ENCODE data around the gene NAALADL2.

NAALADL2 gene

DNA sequence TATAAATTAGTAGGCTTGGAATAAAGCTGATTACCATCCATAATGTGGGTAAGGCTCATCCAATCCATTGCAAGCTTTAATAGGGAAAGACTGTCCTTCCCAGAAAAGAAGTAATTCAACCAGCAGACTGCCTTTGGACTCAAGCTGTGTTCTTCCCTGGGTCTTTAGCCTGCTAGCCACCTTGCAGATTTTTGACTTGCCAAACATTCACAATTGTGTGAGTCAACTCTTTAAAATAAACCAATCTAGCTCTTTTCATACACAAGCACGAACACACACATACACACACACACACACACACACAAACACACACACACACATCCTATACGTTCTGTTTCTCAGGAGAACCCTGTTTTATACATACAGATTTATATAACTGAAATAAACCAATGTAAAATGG lies 248.1 kb downstream of the NAALADL2 start:
- H3K18ac ChIP-seq (ENCODE audit: low read length): no peak overlapping the region
- H2BK120ac ChIP-seq (ENCODE audit: insufficient read depth, low read length, poor library complexity): no peak overlapping the region
- no peaks in the 10 kb centered on the region for H3K36me3 ChIP-seq (ENCODE audit: control insufficient read depth in 1 of 2, insufficient read depth in 2 of 2, low read length in 2 of 2)
- no peaks in the 10 kb centered on the region for H3K27me3 ChIP-seq (ENCODE audit: insufficient read depth, low read length)
- no CpG with 5 or more reads among the region's 2 CpGs for WGBS (ENCODE audit: extremely low coverage, insufficient coverage, insufficient read length)
- H3K79me2 ChIP-seq (ENCODE audit: control insufficient read depth, insufficient read depth, low read length, poor library complexity): no peaks in the 10 kb centered on the region
- H3K9ac ChIP-seq (ENCODE audit: low read length): no peak overlapping the region
- no peak overlapping the region for H4K91ac ChIP-seq (ENCODE audit: low read depth, low read length)
- no peak overlapping the region for H4K8ac ChIP-seq (ENCODE audit: low read depth, low read length)
- no peak overlapping the region for H3K14ac ChIP-seq (ENCODE audit: low read length)
- H3K4me1 ChIP-seq (ENCODE audit: control insufficient read depth in 1 of 2, insufficient read depth in 2 of 2, low read length in 2 of 2): no peaks in the 10 kb centered on the region
- H3K27ac ChIP-seq (ENCODE audit: low read depth, low read length): no peak overlapping the region
- no peak overlapping the region for H3K4me2 ChIP-seq (ENCODE audit: low read length)
- no peak overlapping the region for H2BK5ac ChIP-seq (ENCODE audit: low read depth, low read length, poor library complexity)
- no peaks in the 10 kb centered on the region for H3K9me3 ChIP-seq (ENCODE audit: insufficient read depth, low read depth, low read length)
- H2AFZ ChIP-seq (ENCODE audit: insufficient read depth, low read length, poor library complexity): no peak overlapping the region
- H3K79me1 ChIP-seq (ENCODE audit: low read length): no peaks in the 10 kb centered on the region
- no peak overlapping the region for H3K4ac ChIP-seq (ENCODE audit: low read depth, low read length)
- no peak for DNase-seq
- no peak overlapping the region for H3K4me3 ChIP-seq (ENCODE audit: low read depth, low read length)
- H4K12ac ChIP-seq (ENCODE audit: low read depth, low read length): no peak overlapping the region
- no peak overlapping the region for H3K23ac ChIP-seq (ENCODE audit: low read length)
- H2AK5ac ChIP-seq (ENCODE audit: low read length): no peak overlapping the region
- H2BK12ac ChIP-seq (ENCODE audit: low read length): no peak overlapping the region

DNA sequence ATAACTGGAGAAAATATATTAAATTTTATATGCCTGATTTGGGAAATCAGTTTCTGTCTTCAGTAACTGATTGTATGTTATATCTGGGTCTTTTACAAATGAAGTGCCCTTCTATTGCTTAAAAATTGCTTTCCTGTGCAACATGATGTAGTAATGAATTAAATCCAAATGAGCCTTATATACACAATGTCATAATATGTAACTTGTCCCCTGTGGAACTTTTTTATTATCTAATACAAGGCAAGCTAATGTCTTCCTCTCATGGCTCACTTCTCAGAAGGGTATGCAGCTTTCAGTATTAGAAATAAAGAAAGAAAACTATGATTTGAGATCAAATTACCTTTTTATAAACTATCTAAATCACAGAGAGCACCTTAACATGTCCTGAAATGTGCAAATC lies 248.9 kb downstream of the NAALADL2 start:
- H4K91ac ChIP-seq (ENCODE audit: low read depth, low read length): no peak overlapping the region
- no peaks in the 10 kb centered on the region for H3K79me2 ChIP-seq (ENCODE audit: control insufficient read depth, insufficient read depth, low read length, poor library complexity)
- H2AFZ ChIP-seq (ENCODE audit: insufficient read depth, low read length, poor library complexity): no peak overlapping the region
- no peak overlapping the region for H4K8ac ChIP-seq (ENCODE audit: low read depth, low read length)
- H2AK5ac ChIP-seq (ENCODE audit: low read length): no peak overlapping the region
- H3K14ac ChIP-seq (ENCODE audit: low read length): no peak overlapping the region
- H2BK12ac ChIP-seq (ENCODE audit: low read length): no peak overlapping the region
- no peak overlapping the region for H3K9ac ChIP-seq (ENCODE audit: low read length)
- H3K18ac ChIP-seq (ENCODE audit: low read length): no peak overlapping the region
- H3K4ac ChIP-seq (ENCODE audit: low read depth, low read length): no peak overlapping the region
- no peaks in the 10 kb centered on the region for H3K36me3 ChIP-seq (ENCODE audit: control insufficient read depth in 1 of 2, insufficient read depth in 2 of 2, low read length in 2 of 2)
- no peaks in the 10 kb centered on the region for H3K9me3 ChIP-seq (ENCODE audit: insufficient read depth, low read depth, low read length)
- DNase-seq: no peak
- no peak overlapping the region for H3K23ac ChIP-seq (ENCODE audit: low read length)
- no peak overlapping the region for H2BK5ac ChIP-seq (ENCODE audit: low read depth, low read length, poor library complexity)
- no peak overlapping the region for H3K4me3 ChIP-seq (ENCODE audit: low read depth, low read length)
- H3K4me2 ChIP-seq (ENCODE audit: low read length): no peak overlapping the region
- H2BK120ac ChIP-seq (ENCODE audit: insufficient read depth, low read length, poor library complexity): no peak overlapping the region
- no peaks in the 10 kb centered on the region for H3K79me1 ChIP-seq (ENCODE audit: low read length)
- H3K4me1 ChIP-seq (ENCODE audit: control insufficient read depth in 1 of 2, insufficient read depth in 2 of 2, low read length in 2 of 2): no peaks in the 10 kb centered on the region
- no peaks in the 10 kb centered on the region for H3K27me3 ChIP-seq (ENCODE audit: insufficient read depth, low read length)
- H4K12ac ChIP-seq (ENCODE audit: low read depth, low read length): no peak overlapping the region
- no peak overlapping the region for H3K27ac ChIP-seq (ENCODE audit: low read depth, low read length)

DNA sequence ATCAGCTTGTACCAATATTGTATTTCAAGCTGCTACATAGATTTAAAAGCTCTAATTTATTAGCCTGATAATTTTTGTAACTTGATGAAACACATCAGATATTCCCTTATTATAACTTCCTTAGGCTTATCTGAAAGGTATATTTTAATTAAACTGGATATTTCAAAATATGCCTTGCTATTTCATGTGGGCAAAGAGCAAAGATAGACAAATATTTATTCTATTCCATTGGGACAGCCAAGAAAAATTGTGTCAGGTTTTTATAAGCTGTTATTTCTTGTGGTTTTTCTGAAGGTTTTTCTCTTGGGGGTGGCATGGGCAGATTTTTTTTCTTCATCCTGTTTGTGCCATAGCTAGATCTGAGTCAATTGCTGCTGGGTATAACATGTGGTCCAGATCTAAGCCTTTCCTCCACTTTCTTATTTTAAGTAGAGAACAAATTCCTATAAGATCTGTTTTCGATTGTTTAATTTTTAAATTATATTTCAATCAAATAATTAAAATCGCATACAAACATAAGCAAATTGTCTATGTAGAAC lies 249.5 kb downstream of the NAALADL2 start:
- Histone ChIP-seq H3K18ac (ENCODE audit: low read length) (no peak overlapping the region), H2BK5ac (ENCODE audit: low read depth, low read length, poor library complexity) (no peak overlapping the region), H3K36me3 (ENCODE audit: control insufficient read depth in 1 of 2, insufficient read depth in 2 of 2, low read length in 2 of 2) (no peaks in the 10 kb centered on the region), H3K4ac (ENCODE audit: low read depth, low read length) (no peak overlapping the region), H3K79me1 (ENCODE audit: low read length) (no peaks in the 10 kb centered on the region), H3K27me3 (ENCODE audit: insufficient read depth, low read length) (no peaks in the 10 kb centered on the region), H4K91ac (ENCODE audit: low read depth, low read length) (no peak overlapping the region), H4K8ac (ENCODE audit: low read depth, low read length) (no peak overlapping the region), H4K12ac (ENCODE audit: low read depth, low read length) (no peak overlapping the region), H2AK5ac (ENCODE audit: low read length) (no peak overlapping the region), H2AFZ (ENCODE audit: insufficient read depth, low read length, poor library complexity) (no peak overlapping the region), H3K4me2 (ENCODE audit: low read length) (no peak overlapping the region), H3K14ac (ENCODE audit: low read length) (no peak overlapping the region), H3K23ac (ENCODE audit: low read length) (no peak overlapping the region), H3K9ac (ENCODE audit: low read length) (no peak overlapping the region), H3K4me1 (ENCODE audit: control insufficient read depth in 1 of 2, insufficient read depth in 2 of 2, low read length in 2 of 2) (no peaks in the 10 kb centered on the region), H2BK120ac (ENCODE audit: insufficient read depth, low read length, poor library complexity) (no peak overlapping the region), H3K4me3 (ENCODE audit: low read depth, low read length) (no peak overlapping the region), H3K9me3 (ENCODE audit: insufficient read depth, low read depth, low read length) (no peaks in the 10 kb centered on the region), H3K79me2 (ENCODE audit: control insufficient read depth, insufficient read depth, low read length, poor library complexity) (no peaks in the 10 kb centered on the region), H2BK12ac (ENCODE audit: low read length) (no peak overlapping the region), H3K27ac (ENCODE audit: low read depth, low read length) (no peak overlapping the region)
- no peak for DNase-seq
- WGBS (ENCODE audit: extremely low coverage, insufficient coverage, insufficient read length): no CpG with 5 or more reads among the region's 2 CpGs

DNA sequence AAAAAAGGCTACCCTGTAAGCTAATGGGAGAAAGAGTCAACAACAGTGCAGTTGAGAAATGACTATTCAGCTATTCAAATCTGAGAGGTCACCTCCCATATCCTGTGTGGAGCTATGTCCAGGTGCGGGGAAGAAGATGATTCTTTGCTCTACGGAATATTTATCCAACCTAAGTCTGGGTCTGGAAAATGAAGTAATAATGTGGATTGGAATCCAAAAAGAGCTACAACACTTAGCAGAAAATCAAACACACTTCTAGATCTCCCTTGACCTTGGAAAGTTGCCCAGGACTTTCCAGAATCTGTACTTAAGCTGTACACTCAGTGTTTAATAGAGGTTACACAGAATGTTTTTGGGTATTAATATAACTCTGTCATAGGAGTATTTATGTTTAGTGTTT lies 251.9 kb downstream of the NAALADL2 start:
- DNase-seq: no peak
- no peak overlapping the region for H2AK5ac ChIP-seq (ENCODE audit: low read length)
- H3K14ac ChIP-seq (ENCODE audit: low read length): no peak overlapping the region

More for the DNA sequence above, 251.9 kb downstream of the NAALADL2 start:
- Histone ChIP-seq H3K36me3 (ENCODE audit: control insufficient read depth in 1 of 2, insufficient read depth in 2 of 2, low read length in 2 of 2) (no peaks in the 10 kb centered on the region), H3K18ac (ENCODE audit: low read length) (no peak overlapping the region), H3K4me3 (ENCODE audit: low read depth, low read length) (no peak overlapping the region), H3K27ac (ENCODE audit: low read depth, low read length) (no peak overlapping the region), H4K8ac (ENCODE audit: low read depth, low read length) (no peak overlapping the region), H3K23ac (ENCODE audit: low read length) (no peak overlapping the region), H4K91ac (ENCODE audit: low read depth, low read length) (no peak overlapping the region), H3K9me3 (ENCODE audit: insufficient read depth, low read depth, low read length) (no peaks in the 10 kb centered on the region), H3K4me1 (ENCODE audit: control insufficient read depth in 1 of 2, insufficient read depth in 2 of 2, low read length in 2 of 2) (no peaks in the 10 kb centered on the region), H3K79me1 (ENCODE audit: low read length) (no peaks in the 10 kb centered on the region), H3K79me2 (ENCODE audit: control insufficient read depth, insufficient read depth, low read length, poor library complexity) (no peaks in the 10 kb centered on the region), H2BK120ac (ENCODE audit: insufficient read depth, low read length, poor library complexity) (no peak overlapping the region), H3K4ac (ENCODE audit: low read depth, low read length) (no peak overlapping the region), H2BK12ac (ENCODE audit: low read length) (no peak overlapping the region), H2AFZ (ENCODE audit: insufficient read depth, low read length, poor library complexity) (no peak overlapping the region), H3K27me3 (ENCODE audit: insufficient read depth, low read length) (no peaks in the 10 kb centered on the region), H4K12ac (ENCODE audit: low read depth, low read length) (no peak overlapping the region), H2BK5ac (ENCODE audit: low read depth, low read length, poor library complexity) (no peak overlapping the region), H3K4me2 (ENCODE audit: low read length) (no peak overlapping the region), H3K9ac (ENCODE audit: low read length) (no peak overlapping the region)
- no CpG with 5 or more reads among the region's 2 CpGs for WGBS (ENCODE audit: extremely low coverage, insufficient coverage, insufficient read length)

Measured in trophoblast cell (in vitro differentiated cells and primary cell).